GM12872 (cell line): ENCODE results near the gene CRYBB1.

ENCODE experiments used
- TF ChIP-seq, protein P1 (sequence below): IDR thresholded peaks from 3 replicates; pipeline ENCODE4 v1.5.1; 2011; ENCODE audit warnings: low read depth, mild to moderate bottlenecking, low read length, moderate library complexity; ENCODE audit not compliant: insufficient read depth

Gene CRYBB1

DNA sequence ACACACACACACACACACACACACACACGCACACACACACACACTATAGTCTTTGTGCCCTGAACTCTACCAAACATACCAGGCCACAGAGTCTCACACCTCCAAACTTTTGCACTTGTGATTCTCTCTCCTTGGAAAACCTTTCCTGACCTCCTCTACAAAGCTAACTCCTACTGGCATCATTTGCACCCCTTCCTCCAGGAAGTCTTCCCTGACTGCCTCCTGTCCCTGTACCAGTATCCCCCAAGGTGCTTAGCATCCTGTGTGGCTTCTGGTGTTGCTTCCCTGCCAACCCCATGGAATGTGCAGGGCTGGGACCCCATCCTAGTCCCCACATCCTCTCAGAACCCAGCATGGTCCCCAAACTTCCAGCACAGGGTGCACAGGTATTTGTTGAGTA is 36.8 kb downstream of the CRYBB1 start:
- TF ChIP-seq, protein P1, sequence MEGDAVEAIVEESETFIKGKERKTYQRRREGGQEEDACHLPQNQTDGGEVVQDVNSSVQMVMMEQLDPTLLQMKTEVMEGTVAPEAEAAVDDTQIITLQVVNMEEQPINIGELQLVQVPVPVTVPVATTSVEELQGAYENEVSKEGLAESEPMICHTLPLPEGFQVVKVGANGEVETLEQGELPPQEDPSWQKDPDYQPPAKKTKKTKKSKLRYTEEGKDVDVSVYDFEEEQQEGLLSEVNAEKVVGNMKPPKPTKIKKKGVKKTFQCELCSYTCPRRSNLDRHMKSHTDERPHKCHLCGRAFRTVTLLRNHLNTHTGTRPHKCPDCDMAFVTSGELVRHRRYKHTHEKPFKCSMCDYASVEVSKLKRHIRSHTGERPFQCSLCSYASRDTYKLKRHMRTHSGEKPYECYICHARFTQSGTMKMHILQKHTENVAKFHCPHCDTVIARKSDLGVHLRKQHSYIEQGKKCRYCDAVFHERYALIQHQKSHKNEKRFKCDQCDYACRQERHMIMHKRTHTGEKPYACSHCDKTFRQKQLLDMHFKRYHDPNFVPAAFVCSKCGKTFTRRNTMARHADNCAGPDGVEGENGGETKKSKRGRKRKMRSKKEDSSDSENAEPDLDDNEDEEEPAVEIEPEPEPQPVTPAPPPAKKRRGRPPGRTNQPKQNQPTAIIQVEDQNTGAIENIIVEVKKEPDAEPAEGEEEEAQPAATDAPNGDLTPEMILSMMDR: no peak

DNA sequence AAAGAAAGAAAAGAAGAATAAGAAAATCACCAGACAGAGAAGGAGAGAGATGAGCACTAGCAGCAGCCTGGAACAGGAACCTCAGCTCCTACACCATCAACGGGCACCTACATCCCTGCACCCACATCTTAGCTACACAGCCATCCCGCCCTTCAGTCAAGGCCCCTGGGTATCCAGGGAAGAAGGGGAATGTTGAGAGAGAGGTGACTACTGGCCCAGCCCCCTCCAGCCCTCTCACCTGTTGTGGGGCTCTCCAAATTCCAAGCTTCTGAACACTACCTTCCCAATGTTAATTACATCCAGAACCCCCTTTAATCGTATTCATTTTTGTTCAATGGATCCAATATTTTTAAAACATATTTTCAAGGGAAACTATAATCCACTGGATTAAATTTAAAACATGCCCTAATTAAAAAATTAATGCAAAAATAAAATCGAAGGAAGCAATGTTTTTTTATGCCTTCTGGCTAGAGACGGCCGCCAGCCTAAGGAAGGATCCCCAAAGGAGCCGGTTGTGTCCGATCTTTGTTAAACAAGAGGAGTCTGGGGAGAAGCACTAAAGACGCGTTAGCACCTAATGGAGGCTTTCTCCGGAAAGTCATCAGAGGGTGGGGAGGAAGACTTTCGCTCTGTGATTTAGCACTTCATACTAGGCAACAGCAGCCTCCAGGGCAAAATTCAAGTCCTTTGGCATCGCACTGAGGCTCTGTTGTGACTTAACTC is 37.4 kb downstream of the CRYBB1 start:
- TF ChIP-seq, protein P1: no peak

DNA sequence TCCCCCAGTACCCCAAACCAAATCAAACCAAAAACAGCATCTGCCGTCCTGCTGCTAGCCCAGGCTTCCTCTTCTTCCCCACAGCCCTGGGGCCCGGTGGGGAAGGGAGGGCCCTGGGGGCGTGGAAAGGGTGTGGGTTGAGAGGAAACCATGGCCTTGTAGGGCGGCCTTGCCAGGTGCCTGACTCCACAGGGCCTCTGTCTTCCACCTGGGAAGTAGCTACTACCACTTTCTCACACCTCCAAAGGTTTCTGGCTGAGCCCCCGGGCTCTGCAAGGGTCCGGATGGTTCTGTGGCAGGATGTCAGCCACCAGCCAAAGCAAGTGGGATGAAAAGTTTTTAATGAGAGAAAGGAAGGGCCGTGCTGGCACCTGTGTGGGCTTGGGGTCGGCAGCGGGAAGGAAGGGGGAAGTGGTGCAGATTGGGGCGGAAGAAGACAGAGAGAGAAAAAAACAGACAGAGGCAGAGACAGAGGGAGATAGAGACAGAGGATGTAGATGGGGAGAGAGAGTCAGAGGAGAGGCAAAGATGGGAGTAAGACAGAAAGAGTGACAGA is 38.4 kb downstream of the CRYBB1 start:
- TF ChIP-seq, protein P1: no peak

DNA sequence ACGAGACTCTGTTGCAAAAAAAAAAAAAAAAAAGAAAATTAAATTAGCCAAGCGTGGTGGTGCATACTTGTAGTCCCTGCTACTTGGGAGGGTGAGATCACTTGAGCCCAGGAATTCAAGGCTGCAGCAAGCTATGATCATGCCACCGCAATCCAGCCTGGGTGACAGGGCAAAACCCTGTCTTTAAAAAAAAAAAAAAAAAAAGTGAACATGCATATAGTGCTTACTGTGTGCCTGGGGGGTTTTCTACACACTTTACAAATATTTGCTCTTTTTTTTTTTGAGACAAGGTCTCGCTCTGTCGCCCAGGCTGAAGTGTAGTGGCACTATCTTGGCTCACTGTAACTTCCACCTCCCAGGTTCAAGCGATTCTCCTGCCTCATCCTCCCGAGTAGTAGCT is 40.7 kb downstream of the CRYBB1 start:
- TF ChIP-seq, protein P1: no peak

DNA sequence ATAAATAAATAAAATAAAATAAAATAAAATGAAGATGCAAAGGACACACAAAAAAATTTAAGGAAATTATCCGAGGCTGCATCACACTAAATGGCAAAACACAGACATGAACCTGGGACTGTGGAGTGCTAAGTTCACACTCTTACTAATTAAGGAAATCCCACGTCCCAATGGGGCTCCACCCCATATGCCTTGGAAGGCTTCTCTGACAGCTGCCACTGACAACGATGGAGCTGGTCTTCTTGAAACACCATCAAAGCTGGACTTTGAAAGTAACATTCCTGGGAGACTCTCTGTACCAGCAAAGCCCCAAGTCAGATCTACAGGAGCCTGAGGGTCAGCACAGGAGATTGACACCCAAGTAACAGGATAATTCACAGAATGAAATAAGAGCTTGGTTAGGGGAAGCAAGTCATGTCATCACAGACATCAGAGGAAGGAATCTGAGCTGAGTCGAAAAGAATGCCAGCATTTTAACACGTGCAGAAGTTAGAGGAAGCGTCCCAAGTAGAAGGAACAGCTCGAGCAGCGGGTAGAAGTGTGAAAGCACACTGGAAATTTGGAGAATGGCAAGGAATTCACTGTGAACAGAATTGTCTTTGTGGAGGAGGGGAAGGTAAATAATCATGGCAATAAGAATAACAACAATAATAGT is 41.7 kb downstream of the CRYBB1 start:
- TF ChIP-seq, protein P1: no peak

DNA sequence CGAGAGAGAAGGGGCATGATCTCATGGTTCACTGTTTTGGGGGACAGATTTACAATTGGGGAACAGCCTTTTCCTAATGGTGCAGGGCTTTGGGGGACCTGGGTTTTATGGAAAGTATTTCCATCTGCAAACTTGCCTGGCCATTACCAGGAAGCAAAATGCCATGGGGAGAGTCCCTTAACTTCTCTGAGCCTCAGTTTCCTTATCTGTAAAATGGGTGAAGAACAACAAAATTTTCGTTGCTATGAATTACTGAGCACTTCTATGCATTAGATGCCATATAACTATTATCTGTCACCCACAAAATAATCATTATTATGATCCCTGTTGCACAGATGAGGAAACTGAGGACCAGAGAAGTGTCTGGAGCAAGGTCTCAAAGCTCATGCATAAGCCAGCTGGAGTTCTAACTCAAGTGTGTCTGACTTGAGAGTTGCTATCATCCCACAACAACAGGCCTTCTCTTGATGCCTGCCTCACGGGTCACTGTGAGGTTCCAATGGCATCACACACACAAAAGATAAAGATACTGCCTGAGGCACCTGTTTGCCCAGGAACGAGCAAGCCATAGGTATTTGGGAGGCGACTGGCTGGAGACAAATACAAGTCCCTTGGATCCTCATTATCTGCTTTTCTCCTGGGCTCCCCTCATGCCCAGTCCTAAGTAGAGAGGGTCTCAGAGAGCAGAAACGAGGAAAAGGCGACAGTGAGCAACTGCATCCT is 43.7 kb downstream of the CRYBB1 start:
- TF ChIP-seq, protein P1: no peak

DNA sequence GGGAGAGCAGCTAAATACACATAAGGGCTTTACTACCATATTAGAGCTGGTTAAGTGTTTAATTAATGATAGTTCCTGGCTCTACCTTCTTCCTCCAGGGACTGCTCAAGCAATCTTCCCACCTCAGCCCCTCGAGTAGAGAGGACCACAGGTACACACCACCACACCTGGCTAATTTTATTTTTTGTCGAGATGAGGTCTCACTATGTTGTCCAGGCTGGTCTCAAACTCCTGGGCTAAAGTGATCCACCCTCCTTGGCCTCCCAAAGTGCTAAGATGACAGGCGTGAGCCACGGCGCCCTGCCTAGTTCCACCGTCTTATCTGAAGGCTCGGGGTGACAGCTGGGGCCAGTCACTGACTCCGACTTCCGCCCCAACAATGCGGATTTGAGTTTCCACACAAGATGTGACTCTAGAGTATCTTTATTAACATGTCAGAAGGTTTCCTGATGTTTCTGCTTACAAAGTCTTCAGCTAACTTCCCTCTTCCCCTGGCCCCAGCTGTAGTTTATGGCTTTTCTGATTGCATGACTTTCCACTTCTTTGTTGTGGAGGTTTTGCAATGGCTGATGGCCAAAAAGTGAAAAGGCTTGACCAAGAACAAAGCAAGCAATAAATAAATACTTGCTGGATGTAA is 44.7 kb downstream of the CRYBB1 start:
- TF ChIP-seq, protein P1: no peak
